Glomerular visceral epithelial cell (primary cell): ENCODE results near the gene ZNF772.
A peak's percentile ranks its signal among the peaks of the same experiment; 100 is the strongest.
"Not testable (repeated sequence)": the region's sequence is repeated elsewhere in the genome, so short reads cannot be mapped to it uniquely, and the experiment has no call there.

Experiments used
- DNase-seq: peaks from one replicate; pipeline ENCODE4 v3.0.0-alpha.2; 2016; ENCODE audit errors: extremely low spot score

The ZNF772 gene

DNA sequence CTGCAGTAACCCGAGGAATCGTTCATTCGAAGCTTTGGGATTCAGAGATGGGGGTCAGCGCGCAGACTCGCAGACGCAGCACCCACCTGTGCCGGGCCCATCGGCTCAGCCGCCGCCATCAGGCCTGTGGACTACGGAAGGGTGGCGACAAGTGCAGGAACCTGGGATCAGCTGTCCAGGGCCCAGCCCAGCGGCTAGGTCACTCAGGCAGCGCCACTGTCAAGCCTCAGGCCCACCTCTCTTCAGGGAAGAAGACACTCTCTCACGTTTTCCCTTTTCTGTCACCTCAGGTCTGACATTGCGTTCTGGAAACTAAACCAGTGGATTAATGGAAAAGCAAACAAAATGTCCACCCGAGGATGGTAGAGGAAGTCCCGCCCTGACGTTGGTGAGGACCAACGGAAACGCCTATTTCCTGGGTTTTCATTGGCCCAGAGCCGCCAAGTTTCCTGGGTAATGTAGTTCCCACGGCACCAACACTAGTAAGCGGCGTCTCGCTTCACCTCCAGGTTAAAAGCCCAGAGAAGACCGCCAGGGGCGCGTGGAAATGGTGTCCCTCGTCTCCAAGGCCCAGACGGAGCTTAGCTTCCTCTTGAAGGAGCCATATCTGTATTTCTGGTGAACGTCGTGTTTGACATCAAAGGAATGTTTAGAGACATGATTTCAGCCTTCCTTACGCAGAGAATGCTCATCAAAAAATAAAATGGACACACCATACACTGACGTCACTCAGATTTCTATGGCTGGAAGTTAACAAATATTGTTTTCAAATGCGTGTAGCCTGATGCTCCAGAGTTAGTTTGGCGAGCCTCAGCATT lies at the start of gene ZNF772:
ZNF772 (minus strand) TSS at position 376 of the 818 bp plus-strand sequence; CDS start at position 119, 257 bp downstream.
- DNase-seq, result peak; percentile 88

DNA sequence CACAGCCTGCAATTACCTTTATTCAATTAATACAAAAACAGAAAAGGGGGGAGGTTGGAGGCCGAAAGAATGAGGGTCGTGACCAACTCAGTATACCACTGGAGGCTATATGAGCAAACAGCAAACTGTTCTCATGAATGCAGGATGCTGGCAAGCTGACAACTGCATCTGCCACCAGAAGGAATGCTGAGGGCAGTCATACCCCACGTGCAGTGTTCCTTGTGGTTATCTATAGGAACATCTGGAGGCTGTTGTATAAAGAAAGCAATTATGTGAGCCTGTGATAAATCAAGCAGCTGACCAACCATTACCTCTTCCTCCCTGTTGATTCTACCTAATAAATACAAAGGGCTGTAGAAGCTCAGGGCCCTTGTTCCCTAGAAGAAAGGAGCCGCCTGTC lies 40.7 kb upstream of the ZNF772 start:
- DNase-seq, result not testable (repeated sequence)

DNA sequence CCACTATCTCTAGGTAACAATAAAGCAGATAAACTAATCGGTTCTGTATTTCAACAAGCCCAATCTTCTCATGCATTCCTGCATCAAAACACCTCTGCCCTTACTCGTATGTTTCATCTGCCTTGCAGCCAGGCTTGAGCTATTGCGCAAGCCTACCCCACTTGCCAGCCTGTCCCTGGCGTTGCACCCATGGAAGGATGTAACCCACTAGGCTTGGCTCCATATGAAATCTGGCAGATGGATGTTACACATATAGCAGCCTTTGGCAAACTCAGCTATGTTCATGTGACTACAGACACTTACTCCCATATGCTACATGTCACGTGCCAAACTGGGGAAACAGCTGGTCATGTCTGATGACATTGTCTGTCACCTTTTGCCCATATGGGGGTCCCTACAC lies 37.9 kb upstream of the ZNF772 start:
- DNase-seq, result no peak

DNA sequence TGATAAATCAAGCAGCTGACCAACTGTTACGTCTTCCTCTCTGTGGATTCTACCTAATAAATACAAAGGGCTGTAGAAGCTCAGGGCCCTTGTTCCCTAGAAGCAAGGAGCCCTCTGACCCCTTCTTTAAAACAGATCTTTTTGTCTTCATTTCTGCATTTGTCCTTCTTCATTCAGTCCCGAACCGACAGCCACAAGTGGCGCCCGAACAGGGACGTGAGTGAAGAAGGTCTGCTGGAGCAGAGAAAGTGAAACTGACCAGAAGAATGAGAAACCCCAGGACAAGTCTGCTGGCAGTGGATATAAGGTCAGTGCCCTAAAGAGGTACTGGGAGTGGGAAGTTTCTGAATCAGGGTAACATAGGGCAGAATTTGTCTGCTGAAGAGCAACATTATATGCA lies 35.5 kb upstream of the ZNF772 start:
- DNase-seq, result no peak

DNA sequence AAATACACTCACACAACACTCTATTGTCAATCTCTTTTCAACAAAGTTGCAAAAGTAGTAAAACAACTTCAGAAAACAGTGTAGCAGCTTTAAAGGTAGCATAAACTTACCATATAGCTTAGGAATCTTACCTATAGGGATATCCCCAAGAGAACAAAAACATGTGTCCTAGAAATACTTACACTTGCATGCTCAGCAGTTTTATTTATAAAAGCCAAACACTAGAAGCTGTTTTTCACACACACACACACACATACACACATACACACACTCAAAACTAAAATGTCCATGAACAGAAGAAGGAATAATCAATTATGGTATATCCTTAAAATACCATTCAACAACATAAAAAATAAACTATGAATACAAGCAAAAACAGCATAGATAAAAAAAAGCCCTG lies 34.1 kb upstream of the ZNF772 start:
- DNase-seq, result no peak

DNA sequence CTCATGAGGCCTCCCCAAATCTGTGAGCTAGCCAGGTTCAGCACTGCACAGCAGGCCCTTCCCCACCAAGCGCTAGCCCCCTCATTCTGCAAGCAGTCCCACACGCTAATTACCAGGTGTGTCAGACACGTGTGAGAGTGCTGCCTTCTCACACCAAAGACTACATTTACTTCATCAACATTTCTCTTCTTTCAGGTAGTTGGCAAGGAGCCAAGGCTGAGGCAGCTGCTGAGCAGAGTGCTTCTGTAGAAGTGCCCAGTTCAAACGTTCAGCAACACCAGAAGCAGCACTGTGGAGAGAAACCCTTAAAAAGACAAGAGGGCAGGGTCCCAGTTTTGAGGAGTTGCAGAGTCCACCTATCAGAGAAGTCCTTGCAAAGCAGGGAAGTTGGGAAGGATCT lies 28.8 kb upstream of the ZNF772 start:
- no peak for DNase-seq

DNA sequence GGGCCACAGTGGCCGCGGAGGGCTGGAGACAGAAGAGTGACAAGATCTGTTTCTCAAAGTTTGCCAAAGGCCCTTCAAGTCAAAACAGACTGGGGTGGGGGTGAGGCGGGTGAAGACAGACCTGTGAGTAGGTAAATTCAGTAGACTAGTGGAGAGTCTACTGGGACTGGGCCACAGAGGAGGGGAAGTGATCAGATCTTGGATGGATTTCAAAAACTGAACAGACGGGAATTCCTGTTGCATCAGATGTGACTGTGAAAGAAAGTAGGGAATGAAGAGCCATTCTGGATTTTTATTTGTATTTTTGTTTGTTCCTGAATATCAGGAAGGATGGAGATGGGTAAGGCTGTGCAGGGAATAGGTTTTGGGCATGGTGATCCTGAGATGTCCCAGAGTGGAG lies 23.0 kb upstream of the ZNF772 start:
- DNase-seq, result not testable (repeated sequence)

DNA sequence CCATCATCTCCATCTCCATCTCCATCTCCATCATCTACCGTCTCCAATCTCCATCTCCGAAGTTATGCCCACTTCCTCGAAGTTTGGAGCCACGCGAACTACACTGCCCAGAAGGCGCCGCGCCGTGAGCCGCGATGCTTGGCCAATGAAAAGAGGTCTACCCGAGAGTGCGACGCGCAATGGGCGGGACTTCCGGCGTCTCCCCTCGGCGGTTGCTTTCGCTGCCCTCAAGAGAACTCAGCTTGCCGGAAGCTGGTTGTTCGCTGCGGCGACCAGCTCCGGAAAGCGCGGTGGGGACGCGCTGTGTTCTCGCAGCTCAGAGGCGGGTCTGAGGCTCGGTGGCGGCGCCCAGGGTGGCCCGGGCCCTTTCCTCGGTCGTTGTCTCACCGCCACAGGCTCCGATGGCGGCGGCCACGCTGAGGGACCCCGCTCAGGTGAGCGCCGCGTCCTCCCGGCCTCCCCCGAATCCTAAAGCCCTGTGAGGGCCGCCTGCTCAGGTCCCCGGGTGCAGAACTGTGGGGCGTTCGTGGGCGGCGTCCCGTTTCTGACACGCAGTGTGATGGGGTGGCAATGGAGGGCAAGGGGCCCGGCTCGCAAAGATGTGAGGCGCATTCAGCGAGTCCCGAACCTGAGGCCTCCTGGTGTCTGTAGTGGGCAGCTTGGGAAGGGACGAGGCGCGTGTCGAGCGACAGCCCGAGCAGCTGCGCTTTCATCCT lies 22.5 kb upstream of the ZNF772 start, which contains the start of gene ZNF773:
ZNF773 (plus strand) TSS at position 259 of the 716 bp plus-strand sequence; CDS start at position 402, 143 bp downstream.
- DNase-seq, result peak; percentile 95

DNA sequence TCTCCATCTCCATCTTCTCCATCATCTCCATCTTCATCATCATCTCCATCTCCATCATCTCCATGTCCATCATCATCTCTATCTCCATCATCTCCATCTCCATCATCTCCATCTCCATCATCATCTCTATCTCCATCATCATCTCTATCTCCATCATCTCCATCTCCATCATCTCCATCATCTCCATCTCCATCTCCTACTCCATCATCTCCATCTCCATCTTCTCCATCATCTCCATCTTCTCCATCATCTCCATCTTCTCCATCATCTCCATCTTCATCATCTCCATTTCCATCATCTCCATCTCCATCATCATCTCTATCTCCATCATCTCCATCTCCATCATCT lies 21.9 kb upstream of the ZNF772 start:
- DNase-seq, result not testable (repeated sequence)

DNA sequence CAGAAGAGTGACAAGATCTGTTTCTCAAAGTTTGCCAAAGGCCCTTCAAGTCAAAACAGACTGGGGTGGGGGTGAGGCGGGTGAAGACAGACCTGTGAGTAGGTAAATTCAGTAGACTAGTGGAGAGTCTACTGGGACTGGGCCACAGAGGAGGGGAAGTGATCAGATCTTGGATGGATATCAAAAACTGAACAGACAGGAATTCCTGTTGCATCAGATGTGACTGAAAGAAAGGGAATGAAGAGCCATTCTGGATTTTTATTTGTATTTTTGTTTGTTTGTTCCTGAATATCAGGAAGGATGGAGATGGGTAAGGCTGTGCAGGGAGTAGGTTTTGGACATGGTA lies 10.9 kb upstream of the ZNF772 start:
- not testable (repeated sequence) for DNase-seq

DNA sequence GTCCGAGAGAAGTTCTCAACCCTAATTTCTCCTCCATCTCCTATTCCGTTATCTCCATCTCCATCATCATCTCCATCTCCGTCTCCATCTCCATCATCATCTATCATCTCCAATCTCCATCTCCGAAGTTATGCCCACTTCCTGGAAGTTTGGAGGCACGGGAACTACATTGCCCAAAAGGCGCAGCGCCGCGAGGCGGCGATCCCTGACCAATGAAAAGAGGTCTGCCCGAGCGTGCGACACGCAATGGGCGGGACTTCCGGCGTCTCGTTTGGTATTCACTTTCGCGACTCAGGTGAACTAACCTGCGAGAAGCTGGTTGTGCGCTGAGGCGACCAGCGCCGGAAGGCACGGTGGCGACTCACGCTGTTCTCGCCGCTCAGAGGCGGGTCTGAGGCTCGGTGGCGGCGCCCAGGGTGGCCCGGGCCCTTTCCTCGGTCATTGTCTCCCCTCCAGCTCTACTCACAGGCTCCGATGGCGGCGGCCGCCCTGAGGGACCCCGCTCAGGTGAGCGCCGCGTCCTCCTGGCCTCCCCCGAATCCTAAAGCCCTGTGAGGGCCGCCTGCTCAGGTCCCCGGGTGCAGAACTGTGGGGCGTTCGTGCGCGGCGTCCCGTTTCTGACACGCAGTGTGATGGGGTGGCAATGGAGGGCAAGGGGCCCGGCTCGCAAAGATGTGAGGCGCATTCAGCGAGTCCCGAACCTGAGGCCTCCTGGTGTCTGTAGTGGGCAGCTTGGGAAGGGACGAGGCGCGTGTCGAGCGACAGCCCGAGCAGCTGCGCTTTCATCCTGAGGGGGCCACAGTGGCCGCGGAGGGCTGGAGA lies 10.3 kb upstream of the ZNF772 start, which contains the start of gene ZNF419:
ZNF419 (plus strand) TSS at position 274 of the 822 bp plus-strand sequence; CDS start at position 475, 201 bp downstream.
- DNase-seq, result peak; percentile 88

DNA sequence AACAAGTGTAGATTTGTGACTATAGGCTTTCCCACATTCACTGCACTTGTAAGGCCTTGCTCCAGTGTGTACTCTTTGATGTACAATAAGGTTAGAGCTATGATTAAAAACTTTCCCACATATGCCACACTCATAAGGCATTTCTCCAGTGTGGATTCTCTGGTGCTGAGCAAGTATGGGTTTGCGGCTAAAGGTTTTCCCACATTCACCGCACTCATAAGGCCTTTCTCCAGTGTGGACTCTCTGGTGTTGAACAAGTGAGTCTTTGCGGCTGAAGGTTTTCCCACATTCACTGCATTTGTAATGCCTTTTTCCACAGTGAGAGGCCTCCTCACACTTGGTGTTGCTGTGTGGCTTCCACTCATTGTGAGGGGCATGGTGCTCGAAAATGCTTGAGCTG lies 3.7 kb downstream of the ZNF772 start:
- DNase-seq, result no peak

DNA sequence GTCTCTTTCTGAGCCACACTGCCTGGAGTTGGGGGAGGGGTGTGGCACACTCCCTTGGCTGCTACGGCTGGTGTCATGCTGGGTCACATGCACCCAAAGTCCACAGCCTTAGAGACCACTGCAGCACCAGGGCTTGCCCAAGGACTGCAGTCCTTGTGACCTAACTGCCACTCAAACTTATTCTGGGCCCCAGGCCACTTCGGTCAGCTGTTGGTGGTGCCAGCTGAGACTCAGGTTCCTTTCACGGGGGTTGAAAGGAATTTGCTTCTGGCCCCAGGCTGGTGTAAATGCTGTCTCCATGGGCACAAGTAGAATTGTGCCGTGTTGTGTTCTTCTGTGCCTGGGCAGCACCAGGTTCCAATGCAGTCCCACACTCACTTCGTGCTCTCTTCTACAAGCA lies 10.9 kb downstream of the ZNF772 start:
- no peak for DNase-seq

DNA sequence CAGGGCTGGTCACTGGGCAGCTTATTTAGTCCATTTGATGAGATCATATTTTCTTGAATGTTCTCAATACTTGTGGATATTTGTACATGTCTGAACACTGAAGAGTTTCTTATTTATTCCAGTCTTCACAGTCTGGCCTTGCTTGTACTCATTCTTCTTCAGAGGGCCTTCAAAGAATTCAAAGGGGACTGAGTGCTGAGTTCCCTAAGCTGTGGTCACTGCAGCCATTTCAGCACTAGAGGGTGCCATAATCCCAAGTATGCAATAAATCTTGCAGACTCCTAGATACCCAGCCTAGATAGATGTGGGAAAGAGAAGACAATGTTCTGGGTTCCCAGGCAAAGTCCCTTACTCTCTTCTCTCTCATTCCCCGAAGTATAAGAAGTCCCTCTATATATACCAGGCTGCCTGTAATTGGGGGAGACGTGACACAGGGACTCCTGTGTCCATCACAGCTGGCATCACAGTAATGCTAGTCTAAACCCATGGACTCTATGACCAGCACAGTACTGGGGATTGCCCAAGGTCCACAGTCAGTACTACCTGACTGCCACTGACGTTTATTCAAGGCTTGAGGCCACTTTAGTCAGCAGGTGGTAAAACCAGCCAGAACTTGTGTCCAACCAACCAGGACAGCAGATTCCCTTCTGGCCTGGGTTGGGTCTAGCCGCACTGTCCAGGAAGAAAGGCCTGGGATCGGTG lies 11.5 kb downstream of the ZNF772 start:
- peak; percentile 13 for DNase-seq

DNA sequence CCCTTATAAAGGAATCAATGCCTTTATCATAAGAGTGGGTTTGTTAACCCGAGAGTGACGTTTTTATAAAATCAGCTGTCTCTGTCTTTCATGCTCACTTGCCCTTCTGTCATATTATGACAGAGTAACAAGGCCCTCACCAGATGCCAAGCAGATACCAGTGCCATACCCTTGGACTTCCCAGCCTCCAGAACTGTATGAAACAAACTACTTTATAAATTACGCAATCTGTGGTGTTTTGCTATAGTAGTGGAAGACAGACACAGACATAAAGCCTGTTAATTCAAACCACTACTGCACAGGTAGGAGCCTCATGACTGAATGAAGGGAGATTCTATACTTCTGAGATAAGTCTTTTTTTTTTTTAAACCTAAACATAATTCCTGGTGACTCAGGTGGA lies 25.1 kb downstream of the ZNF772 start:
- DNase-seq, result no peak

DNA sequence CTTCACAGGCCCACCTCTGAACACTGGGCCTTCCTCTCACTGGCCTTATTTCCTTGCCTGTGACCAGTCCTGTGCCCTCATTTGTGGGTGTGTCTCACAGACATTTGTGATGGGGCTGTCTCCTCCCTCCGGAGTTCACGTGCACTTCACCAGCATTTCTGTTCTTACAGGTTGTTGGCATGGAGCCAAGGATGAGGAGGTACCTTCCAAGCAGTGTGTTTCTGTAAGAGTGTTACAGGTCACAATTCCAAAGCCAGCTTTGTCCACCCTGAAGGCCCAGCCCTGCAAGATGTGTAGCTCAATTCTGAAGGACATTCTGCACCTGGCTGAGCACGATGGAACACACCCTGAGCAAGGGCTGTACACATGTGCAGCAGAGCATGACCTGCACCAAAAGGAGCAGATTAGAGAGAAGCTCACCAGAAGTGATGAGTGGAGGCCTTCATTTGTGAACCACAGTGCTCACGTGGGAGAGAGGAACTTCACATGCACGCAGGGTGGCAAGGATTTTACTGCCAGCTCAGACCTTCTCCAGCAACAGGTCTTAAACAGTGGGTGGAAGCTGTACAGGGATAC lies 34.2 kb downstream of the ZNF772 start:
- DNase-seq, result no peak

DNA sequence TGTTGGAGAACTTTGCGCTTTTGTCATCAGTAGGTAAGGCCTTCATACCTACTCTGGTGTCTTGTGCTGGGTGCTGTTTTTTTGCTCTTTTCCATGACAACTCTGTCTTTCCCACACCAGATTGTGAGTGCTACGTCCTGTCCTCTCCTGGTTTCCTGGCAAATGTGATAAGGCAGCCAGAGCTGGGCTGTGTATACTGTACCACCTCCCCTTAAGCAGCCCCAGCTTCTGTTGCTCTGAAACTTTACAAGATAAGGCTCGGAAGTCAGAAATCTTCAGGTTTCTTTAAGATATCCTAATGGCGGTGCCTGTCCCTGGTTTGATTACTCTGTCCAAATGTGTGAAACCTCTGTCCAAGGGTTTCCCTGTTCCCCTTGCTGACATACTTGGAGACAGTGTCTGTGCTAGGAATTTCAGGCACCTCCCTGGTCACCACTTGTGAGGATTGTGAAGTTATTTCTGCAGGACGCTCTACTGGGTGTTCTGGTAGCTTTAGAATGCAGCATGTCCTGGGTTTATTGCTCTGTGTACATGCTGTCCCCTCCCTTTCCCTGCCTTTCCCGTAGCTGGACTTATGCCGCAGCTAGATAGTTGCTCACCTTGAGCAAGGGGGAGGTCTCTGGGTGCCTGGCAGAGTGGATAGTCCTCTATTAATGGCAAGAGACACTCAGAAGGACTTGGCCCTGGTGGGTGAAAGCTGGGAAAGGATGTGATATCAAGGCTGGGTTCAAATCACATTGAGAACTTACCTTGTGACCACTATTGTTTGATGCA lies 35.2 kb downstream of the ZNF772 start:
- no peak for DNase-seq

DNA sequence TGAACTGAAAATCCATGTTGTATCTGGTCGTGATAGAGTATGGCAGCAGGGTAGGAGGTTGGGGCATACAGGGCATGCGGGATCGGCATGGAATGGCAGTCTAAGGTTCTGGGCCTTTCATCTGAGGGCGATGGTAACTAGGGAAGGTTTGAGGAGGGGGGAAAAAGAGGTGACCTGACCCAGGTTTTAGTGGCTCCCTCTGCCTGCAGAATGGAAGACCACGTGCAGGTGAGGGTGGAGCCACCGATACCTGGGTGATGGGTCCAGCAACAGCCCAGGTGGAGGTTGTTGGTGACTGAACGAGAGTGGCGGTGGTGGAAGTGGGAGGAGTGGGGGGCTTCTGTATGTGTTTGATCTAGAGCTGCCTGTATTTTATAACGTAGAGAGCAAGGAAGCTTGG lies 38.4 kb downstream of the ZNF772 start:
- no peak for DNase-seq

DNA sequence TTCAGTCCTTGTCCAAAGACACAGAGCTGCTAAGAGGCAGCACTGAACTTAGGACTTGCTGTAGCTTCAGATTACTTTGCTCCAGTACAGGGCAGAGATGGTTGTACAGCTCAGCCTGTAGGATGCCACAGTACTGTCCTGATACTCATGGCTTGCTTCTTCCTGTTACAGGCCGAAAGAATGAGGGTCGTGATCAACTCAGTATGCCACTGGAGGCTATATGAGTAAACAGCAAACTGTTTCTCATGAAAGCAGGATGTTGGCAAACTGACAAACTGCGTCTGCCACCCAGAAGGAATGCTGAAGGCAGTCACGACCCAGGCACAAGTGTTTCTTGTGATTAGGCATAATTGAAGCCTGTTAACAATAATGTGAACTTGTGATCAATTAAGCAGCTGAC lies 39.4 kb downstream of the ZNF772 start:
- DNase-seq, result no peak

DNA sequence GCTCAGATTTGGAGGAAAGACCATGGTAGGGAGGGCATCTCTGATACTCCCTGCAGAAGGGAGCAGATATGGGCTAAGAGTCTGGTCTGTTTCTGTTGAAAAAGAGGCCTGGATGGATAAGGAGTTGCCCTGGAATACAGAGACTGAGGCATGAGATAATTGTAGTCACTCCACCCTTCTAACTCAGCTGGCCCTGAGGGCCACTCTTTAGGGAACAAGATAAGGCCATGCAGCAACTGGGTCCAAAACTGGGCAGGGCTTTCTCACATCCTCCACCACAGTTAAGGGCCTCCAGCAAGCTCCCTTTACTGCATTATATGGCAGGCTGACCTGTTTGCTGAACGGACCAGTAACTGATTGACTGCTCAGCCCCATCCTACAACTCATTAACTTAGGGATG lies 40.9 kb downstream of the ZNF772 start:
- no peak for DNase-seq
